H9 (cell line): ENCODE data around the gene DHX38. TPM values are rescaled to one million over a fixed set of nuclear protein-coding genes. Genes with fewer than 3 reads are reported as not detected.

Experiments used
- DNase-seq: peaks from one replicate; pipeline ENCODE4 v3.0.0-alpha.2; 2017
- H2AFZ ChIP-seq: one replicate; pipeline ENCODE4 v1.6.1; 2013; ENCODE audit warnings: mild to moderate bottlenecking, low read length, control low read depth, moderate library complexity
- H2AK5ac ChIP-seq: 2 replicates; pipeline ENCODE4 v1.6.1; 2013; ENCODE audit warnings: low read length, control low read depth, mixed read lengths; ENCODE audit not compliant: insufficient read length
- H2BK120ac ChIP-seq: one replicate; pipeline ENCODE4 v1.6.1; 2013; ENCODE audit warnings: low read depth, mild to moderate bottlenecking, low read length, control low read depth, inconsistent platforms; ENCODE audit not compliant: poor library complexity, severe bottlenecking
- H2BK12ac ChIP-seq: 2 replicates; pipeline ENCODE4 v1.6.1; 2013; ENCODE audit warnings: low read length, control low read depth, mixed read lengths, low read depth; ENCODE audit not compliant: insufficient read length
- H2BK15ac ChIP-seq: 2 replicates; pipeline ENCODE4 v1.6.1; 2013; ENCODE audit warnings: low read depth, low read length, control low read depth
- H2BK20ac ChIP-seq: one replicate; pipeline ENCODE4 v1.6.1; 2013; ENCODE audit warnings: low read depth, mild to moderate bottlenecking, low read length, control low read depth, inconsistent platforms; ENCODE audit not compliant: poor library complexity, severe bottlenecking
- H2BK5ac ChIP-seq: 2 replicates; pipeline ENCODE4 v1.6.1; 2013; ENCODE audit warnings: low read length, control low read depth, mixed read lengths; ENCODE audit not compliant: insufficient read length
- H3K14ac ChIP-seq: 2 replicates; pipeline ENCODE4 v1.6.1; 2013; ENCODE audit warnings: low read length, control low read depth; ENCODE audit not compliant: insufficient read depth
- H3K18ac ChIP-seq: 2 replicates; pipeline ENCODE4 v1.6.1; 2013; ENCODE audit warnings: low read depth, mild to moderate bottlenecking, mixed read lengths, low read length, control low read depth; ENCODE audit not compliant: insufficient read length
- H3K23ac ChIP-seq: 2 replicates; pipeline ENCODE4 v1.6.1; 2013; ENCODE audit warnings: low read length, control low read depth, mixed read lengths, low read depth; ENCODE audit not compliant: insufficient read length
- H3K23me2 ChIP-seq: 2 replicates; pipeline ENCODE4 v1.6.1; 2013; ENCODE audit warnings: low read depth, mild to moderate bottlenecking, mixed read lengths, low read length, control low read depth; ENCODE audit not compliant: insufficient read length, poor library complexity, severe bottlenecking
- H3K27ac ChIP-seq: 2 replicates; pipeline ENCODE4 v1.5.1; 2013; ENCODE audit warnings: low read length, control low read depth, mixed read lengths, low read depth; ENCODE audit not compliant: insufficient read length
- H3K27me3 ChIP-seq: 2 replicates; pipeline ENCODE4 v1.6.1; 2013; ENCODE audit warnings: low read length, control low read depth, inconsistent platforms; ENCODE audit not compliant: insufficient read depth
- H3K4ac ChIP-seq: 2 replicates; pipeline ENCODE4 v1.6.1; 2013; ENCODE audit warnings: low read depth, mild to moderate bottlenecking, control low read depth, inconsistent platforms, low read length, moderate library complexity
- H3K4me1 ChIP-seq: 2 replicates; pipeline ENCODE4 v1.6.1; 2013; ENCODE audit warnings: low read length, control low read depth, inconsistent platforms; ENCODE audit not compliant: insufficient read depth
- H3K4me2 ChIP-seq: 2 replicates; pipeline ENCODE4 v1.6.1; 2013; ENCODE audit warnings: low read length, control low read depth, mixed read lengths; ENCODE audit not compliant: insufficient read length, insufficient read depth
- H3K56ac ChIP-seq: 2 replicates; pipeline ENCODE4 v1.6.1; 2013; ENCODE audit warnings: low read depth, mild to moderate bottlenecking, mixed read lengths, low read length, control low read depth; ENCODE audit not compliant: insufficient read length
- H3K79me1 ChIP-seq: 2 replicates; pipeline ENCODE4 v1.6.1; 2013; ENCODE audit warnings: low read depth, mild to moderate bottlenecking, moderate library complexity, low read length, control low read depth, inconsistent platforms; ENCODE audit not compliant: insufficient read depth, poor library complexity, severe bottlenecking
- H3K79me2 ChIP-seq: 2 replicates; pipeline ENCODE4 v1.6.1; 2013; ENCODE audit warnings: low read length, control low read depth, inconsistent platforms; ENCODE audit not compliant: insufficient read depth
- H3K9ac ChIP-seq: 2 replicates; pipeline ENCODE4 v1.6.1; 2013; ENCODE audit warnings: low read length, control low read depth, mixed read lengths; ENCODE audit not compliant: insufficient read length; ENCODE audit errors: extremely low read depth
- H3K9me3 ChIP-seq: one replicate; pipeline ENCODE4 v1.6.1; 2013; ENCODE audit warnings: low read depth, low read length, inconsistent platforms; ENCODE audit not compliant: control insufficient read depth
- H3T11ph ChIP-seq: one replicate; pipeline ENCODE4 v1.6.1; 2013; ENCODE audit warnings: mild to moderate bottlenecking, low read length, control low read depth, inconsistent platforms
- H4K20me1 ChIP-seq: one replicate; pipeline ENCODE4 v1.6.1; 2013; ENCODE audit not compliant: control insufficient read depth, insufficient read length, insufficient read depth
- H4K5ac ChIP-seq: 2 replicates; pipeline ENCODE4 v1.6.1; 2013; ENCODE audit warnings: low read depth, mild to moderate bottlenecking, mixed read lengths, low read length, control low read depth; ENCODE audit not compliant: insufficient read length
- H4K8ac ChIP-seq: replicated peaks from 2 replicates; pipeline ENCODE4 v1.6.1; 2013; ENCODE audit warnings: low read length, control low read depth, mixed read lengths, low read depth; ENCODE audit not compliant: insufficient read length
- H4K91ac ChIP-seq: 2 replicates; pipeline ENCODE4 v1.6.1; 2013; ENCODE audit warnings: low read depth, mild to moderate bottlenecking, moderate library complexity, mixed read lengths, low read length, control low read depth; ENCODE audit not compliant: insufficient read length
- H3K27ac Mint-ChIP-seq, 3 experiments: 2 replicates in 2 of 3; 3 replicates in 1 of 3; pipeline ENCODE4 v1.8.0; 2020 to 2021; ENCODE audit warnings: mixed read lengths in 3 of 3, mild to moderate bottlenecking in 1 of 3, moderate library complexity in 1 of 3
- H3K27me3 Mint-ChIP-seq: 2 replicates; pipeline ENCODE4 v1.8.0; 2021; ENCODE audit warnings: low read depth, mild to moderate bottlenecking, moderate library complexity, mixed read lengths
- H3K36me3 Mint-ChIP-seq, 3 experiments: 2 replicates in 2 of 3; 3 replicates in 1 of 3; pipeline ENCODE4 v1.8.0; 2020 to 2021; ENCODE audit warnings: low read depth in 3 of 3, mixed read lengths in 3 of 3; ENCODE audit not compliant: insufficient read depth in 1 of 3
- H3K4me1 Mint-ChIP-seq, 2 experiments: 2 replicates each; pipeline ENCODE4 v1.8.0; 2020; ENCODE audit warnings: mixed read lengths in 2 of 2
- H3K4me3 Mint-ChIP-seq, 2 experiments: 2 replicates in 1 of 2; 3 replicates in 1 of 2; pipeline ENCODE4 v1.8.0; 2020 to 2021; ENCODE audit warnings: mild to moderate bottlenecking in 2 of 2, mixed read lengths in 2 of 2, moderate library complexity in 1 of 2
- H3K9me3 Mint-ChIP-seq, 2 experiments: 2 replicates in 1 of 2; 3 replicates in 1 of 2; pipeline ENCODE4 v1.8.0; 2020; ENCODE audit warnings: mild to moderate bottlenecking in 2 of 2, mixed read lengths in 2 of 2, moderate library complexity in 1 of 2
- CTCF ChIP-seq: fragments of 200-600 bp; sonication (generic); conservative IDR thresholded peaks from 3 replicates; pipeline ENCODE4 v1.8.0; 2021; ENCODE audit warnings: antibody characterized with exemption, mild to moderate bottlenecking
- WGBS: extraction: QIAGEN DNeasy Blood & Tissue Kit; methylation state at CpG from one replicate; pipeline ENCODE4 v1.1.7; 2013; ENCODE audit warnings: missing lambda C conversion rate, low lambda C conversion rate, mixed read lengths; ENCODE audit not compliant: insufficient read length; ENCODE audit errors: extremely low coverage; 5-methylcytosine and 5-hydroxymethylcytosine counted together
- total RNA-seq: library from RNA; stranded (reverse); gene quantifications from 2 replicates; pipeline ENCODE4 v1.2.1, GENCODE V29; 2021

DHX38 gene
- total RNA-seq, 1 experiment from 2014 or later, result 60.5 TPM

DNA sequence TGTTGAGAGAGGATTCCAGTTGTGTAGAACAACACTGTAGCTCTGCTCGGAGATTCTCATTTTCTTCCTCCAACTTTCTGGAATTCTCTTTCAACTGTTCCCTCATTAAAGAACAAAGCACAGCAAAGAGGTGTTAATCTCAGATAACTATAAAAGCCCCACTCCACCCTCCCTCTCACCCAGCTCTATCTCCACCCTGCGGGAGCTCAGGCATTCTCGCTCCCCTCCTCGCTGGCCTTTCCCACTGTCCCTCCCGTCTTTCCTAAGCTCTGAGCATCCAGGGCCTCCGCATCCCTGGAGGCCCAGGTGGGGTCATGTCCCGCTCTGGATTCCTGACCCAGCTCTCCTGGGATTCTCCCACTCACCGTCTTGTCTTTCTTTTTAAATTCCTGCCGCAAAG, 35.1 kb downstream of the DHX38 start:
- H3K4me3 Mint-ChIP-seq, result no peak overlapping the region
- H3K9ac ChIP-seq, result no peak overlapping the region
- H3K9me3 Mint-ChIP-seq, result no peaks in the 10 kb centered on the region
- no peak overlapping the region for H3K4me2 ChIP-seq
- H4K5ac ChIP-seq, result no peak overlapping the region
- no peak overlapping the region for H2BK5ac ChIP-seq
- H3K27ac ChIP-seq, result no peak overlapping the region
- no peak for DNase-seq
- H3K9me3 ChIP-seq, result no peaks in the 10 kb centered on the region
- H3K79me1 ChIP-seq, result no peaks in the 10 kb centered on the region
- H3K23me2 ChIP-seq, result no peaks in the 10 kb centered on the region
- H3K23ac ChIP-seq, result no peak overlapping the region
- H2AFZ ChIP-seq, result no peak overlapping the region
- no peaks in the 10 kb centered on the region; the same call in 1 of the 2 replicates for H3K27me3 Mint-ChIP-seq
- H4K8ac ChIP-seq, result no peak overlapping the region
- H3T11ph ChIP-seq, result no peak overlapping the region
- no peaks in the 10 kb centered on the region for H3K79me2 ChIP-seq
- H3K4ac ChIP-seq, result no peak overlapping the region
- no peak overlapping the region for H2BK12ac ChIP-seq
- no peak for TF ChIP-seq CTCF
- H4K20me1 ChIP-seq, result no peaks in the 10 kb centered on the region
- no peak overlapping the region for H3K56ac ChIP-seq
- no peak overlapping the region for H3K14ac ChIP-seq
- H3K36me3 Mint-ChIP-seq, result no peaks in the 10 kb centered on the region
- no CpG with 5 or more reads among the region's 9 CpGs for WGBS
- no peak overlapping the region for H3K18ac ChIP-seq
- H2BK20ac ChIP-seq, result no peak overlapping the region
- no peak overlapping the region; a peak in 2 of 7 replicates for H3K27ac Mint-ChIP-seq
- no peaks in the 10 kb centered on the region for H3K27me3 ChIP-seq
- no peak overlapping the region for H2AK5ac ChIP-seq
- no peak overlapping the region for H2BK15ac ChIP-seq
- no peaks in the 10 kb centered on the region; the same call in 1 of the 2 replicates for H3K4me1 ChIP-seq
- H4K91ac ChIP-seq, result no peak overlapping the region
- H3K4me1 Mint-ChIP-seq, result peaks cover 30% of the 10 kb centered on the region in 2 experiments
- no peak overlapping the region for H2BK120ac ChIP-seq
